NCI-H2081 treated with DMSO at 0.1 percent for 48 hours (cell line): ENCODE data around the gene SLC25A25.
"Not testable (repeated sequence)": the region's sequence is repeated elsewhere in the genome, so short reads cannot be mapped to it uniquely, and the experiment has no call there.

ENCODE experiments used
- DNase-seq: peaks from one replicate; lab custom pipeline; 2025; lab: John Stamatoyannopoulos, UW

Gene SLC25A25

GRCh38 chr9:128124873-128125579 lies 57.0 kb downstream of the SLC25A25 start:
- no peak for DNase-seq

GRCh38 chr9:128125580-128126354 lies 57.7 kb downstream of the SLC25A25 start:
- no peak for DNase-seq

DNA sequence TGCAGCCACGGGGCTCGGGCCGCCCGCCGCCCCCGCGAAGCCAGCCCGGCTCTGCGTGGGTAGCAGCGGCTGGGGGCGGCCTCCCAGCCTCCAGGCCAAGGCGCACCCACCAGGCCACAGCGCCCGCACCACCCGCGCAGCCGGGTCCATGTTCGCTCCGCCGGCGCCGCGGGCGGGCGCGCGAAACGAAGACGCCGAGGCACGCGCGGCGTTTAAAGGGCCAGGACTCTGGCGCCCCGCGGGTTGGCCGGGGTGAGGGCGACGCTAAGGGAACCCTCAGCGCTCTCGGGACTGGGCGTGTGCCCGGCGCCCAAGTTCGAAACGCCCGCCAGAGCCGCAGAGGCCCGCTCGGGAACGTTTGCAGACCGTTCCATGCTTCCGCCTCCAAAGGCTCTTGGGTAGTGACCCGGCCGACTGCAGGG lies 59.5 kb downstream of the SLC25A25 start, which contains the start of gene PTGES2:
TSS of gene PTGES2 (minus strand) at position 162 of the 422 bp plus-strand sequence. CDS start at position 150, 12 bp downstream.
- no peak for DNase-seq

DNA sequence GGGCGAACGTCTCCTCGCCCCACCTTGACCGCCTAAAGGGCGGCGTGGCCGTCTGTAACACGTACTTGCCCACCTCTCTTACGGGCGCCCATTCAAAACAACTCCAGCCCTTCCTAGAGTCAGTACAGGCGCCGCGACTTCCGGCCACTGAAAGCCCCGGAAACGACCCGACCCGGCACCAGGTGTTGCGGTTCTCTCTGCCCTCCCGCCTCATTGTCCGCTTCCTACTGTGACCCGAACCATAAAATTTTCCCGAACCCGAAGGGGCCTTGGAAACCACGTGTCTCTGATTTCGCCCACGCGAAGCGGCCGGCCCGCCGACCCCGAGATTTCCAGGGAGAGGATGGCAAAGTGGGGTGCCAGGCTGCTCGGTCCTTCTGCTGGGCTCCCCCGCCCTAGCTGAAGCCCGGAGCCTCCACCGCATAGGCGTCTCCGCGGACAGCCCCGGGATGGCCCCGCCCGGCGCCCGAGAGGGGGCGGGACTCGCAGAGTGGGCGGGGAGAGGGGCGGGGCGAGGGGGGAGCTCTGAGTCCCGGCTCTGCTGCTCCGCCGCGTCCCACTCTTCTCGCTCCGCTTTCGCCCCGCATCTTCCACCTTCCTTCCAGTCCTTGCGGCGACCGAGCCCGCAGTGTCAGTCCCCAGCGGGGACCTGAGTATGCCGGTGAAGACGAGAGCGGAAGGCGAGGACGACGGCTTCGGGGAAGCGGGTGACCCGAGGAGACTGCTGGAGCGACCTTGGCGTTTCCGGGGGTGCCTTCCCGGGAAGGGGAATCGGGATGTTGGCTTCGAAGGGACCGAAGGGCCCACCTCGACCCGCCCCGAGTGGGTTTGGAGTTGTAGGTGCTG lies 60.2 kb downstream of the SLC25A25 start:
- peak; percentile 69 for DNase-seq

DNA sequence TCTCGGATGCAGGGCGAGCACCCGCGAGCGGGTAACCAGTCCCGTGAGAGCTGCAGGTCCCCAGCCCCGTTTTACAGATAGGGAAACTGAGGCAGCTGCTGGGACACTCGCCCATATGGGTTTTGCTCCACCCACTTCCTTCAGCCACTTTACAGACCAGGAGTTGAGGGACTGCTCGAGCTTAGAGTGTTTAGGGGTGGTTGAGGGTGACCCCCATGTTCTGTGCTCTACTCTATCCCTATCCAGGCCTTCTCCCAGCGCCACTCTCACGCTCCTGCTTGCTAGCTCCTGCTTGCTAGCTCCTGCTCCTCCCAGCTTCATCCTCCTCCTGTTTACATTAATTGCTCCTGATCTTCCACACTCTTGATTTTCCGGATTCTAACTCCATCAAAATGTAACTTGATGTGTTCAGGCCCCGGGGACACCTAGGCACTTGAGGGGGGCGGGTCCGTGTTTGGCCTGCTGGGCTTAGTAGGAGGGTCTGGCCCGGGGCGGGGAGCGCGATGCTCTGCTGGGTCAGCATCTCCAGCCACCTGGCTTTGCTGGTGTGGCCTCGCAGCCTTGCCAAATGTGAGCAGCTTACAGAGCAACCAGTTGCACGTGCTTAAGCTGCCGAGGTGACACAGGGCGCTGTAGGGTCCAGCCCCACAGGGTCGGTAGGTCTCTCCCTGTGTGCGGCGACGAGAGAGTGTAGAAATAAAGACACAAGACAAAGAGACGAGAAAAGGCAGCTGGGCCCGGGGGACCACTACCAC lies 61.0 kb downstream of the SLC25A25 start:
- DNase-seq: no peak

DNA sequence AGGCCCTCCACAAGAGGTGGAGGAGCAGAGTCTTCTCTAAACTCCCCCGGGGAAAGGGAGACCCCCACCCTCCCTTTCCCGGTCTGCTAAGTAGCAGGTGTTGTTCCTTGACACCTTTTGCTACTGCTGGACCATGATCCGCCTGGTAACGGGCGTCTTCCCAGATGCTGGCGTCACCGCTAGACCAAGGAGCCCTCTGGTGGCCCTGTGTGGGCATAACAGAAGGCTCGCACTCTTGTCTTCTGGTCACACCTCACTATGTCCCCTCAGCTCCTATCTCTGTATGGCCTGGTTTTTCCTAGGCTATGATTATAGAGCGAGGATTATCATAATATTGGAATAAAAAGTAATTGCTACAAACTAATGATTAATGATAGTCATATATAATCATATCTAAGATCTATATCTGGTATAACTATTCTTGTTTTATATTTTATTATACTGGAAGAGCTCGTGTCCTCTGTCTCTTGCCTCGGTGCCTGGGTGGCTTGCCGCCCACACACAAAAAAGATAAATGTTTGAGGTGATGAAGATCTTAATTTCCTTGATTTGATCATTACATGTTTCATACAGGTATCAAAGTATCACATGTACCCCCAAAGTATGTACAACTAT lies 62.1 kb downstream of the SLC25A25 start:
- not testable (repeated sequence) for DNase-seq

GRCh38 chr9:128130651-128131050 lies 62.6 kb downstream of the SLC25A25 start:
- DNase-seq: not testable (repeated sequence)

- not testable (repeated sequence) for DNase-seq
Measured at GRCh38 chr9:128131346-128131745, 63.3 kb downstream of the SLC25A25 start.

GRCh38 chr9:128132139-128132538 lies 64.1 kb downstream of the SLC25A25 start:
- DNase-seq: not testable (repeated sequence)

DNA sequence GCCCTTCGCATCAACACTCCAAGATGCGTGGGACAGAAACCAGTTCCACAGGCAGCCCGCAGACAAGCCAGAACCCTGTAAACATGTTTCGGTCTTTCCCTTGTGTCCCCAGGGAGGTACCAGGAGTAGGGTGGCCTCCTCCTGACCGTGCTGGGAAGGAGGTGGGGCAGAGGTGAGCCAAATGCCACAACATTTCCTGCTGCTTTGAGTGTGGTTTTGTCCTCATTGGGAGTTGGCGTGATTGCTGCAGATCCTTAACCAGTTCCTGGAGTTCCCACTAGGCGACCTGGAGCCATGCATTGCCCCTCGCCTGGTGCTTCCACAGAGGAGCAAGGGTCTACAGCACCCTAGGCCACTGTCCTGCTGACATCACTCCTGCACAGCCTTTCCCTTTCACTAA lies 67.5 kb downstream of the SLC25A25 start:
- not testable (repeated sequence) for DNase-seq

GRCh38 chr9:128136816-128137793 lies 69.1 kb downstream of the SLC25A25 start:
- no peak for DNase-seq

DNA sequence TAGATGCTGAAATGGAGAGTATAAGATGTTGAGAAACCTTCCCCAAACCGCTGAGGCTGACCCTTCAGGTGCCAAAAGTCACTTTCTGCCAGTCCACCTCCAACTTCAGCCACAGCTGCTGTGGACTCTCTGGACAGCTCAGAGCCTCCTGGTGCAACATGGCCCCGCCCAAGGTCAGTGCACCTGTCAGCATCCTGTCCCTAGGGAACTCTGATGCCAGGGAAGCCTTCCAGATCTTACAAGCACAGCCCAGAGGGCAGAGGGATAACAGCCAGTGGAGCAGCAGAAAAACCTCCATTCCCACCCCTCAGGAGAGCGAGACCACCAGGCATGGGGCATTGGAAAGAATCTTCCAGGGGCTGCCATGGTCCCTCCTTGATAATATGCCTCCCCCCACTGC lies 70.0 kb downstream of the SLC25A25 start:
- no peak for DNase-seq

- DNase-seq: no peak
Measured at GRCh38 chr9:128139621-128140020, 71.6 kb downstream of the SLC25A25 start.

GRCh38 chr9:128141604-128142003 lies 73.6 kb downstream of the SLC25A25 start:
- DNase-seq: no peak

- DNase-seq: no peak
Measured at GRCh38 chr9:128142061-128142460, 74.0 kb downstream of the SLC25A25 start.

DNA sequence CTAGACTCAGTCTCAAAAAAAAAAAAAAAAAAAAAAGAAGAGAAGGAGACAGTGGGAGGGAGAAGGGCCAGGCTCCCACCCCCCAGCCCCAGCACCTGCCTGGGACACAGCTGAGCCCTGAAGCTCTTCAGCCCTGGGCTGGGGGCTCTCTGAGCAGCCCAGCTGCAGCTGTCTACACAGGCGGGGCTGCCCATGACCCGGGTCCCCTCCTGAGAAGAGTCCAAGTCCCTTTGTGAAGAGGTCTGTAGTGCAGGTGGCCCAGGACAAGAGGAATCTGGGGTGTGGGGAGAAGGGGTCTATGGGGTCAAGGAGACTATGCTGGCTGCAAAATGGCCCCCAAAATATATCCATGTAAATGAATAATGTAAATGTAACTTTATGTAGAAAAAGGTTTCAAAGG lies 74.6 kb downstream of the SLC25A25 start:
- no peak for DNase-seq

DNA sequence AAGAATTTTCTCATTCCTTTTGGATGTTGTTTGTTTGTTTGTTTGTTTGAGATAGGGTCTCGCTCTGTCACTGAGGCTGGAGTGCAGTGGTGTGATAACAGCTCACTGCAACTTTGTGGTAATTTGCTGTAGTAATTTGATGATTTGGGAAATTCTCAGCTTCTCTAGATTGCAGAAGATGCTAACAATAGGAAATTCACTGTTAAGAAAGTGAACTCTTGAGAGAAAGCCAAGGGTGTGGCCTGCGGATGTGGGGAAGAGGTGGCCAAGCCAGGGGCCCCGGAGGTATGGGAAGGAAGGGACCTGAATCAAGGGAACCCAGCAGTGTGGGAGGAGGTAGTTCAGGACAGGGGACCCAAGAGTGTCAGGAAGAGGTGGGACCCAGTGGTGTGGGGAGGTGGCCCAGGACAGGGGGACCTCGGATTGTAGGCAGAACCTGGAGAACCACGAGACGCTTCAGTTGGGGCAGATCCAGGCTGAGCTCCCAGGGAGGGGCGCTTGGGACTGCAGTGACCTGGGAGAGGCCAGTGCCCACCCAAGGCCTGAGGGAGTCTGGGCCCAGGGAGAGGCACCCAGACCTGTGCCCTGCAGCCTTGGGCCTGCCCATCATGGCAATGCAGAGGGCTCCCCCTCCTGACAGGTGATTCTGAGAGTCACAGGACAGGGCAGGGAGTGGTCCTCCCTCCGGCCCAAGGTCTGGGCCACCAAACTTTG lies 75.7 kb downstream of the SLC25A25 start:
- no peak for DNase-seq

DNA sequence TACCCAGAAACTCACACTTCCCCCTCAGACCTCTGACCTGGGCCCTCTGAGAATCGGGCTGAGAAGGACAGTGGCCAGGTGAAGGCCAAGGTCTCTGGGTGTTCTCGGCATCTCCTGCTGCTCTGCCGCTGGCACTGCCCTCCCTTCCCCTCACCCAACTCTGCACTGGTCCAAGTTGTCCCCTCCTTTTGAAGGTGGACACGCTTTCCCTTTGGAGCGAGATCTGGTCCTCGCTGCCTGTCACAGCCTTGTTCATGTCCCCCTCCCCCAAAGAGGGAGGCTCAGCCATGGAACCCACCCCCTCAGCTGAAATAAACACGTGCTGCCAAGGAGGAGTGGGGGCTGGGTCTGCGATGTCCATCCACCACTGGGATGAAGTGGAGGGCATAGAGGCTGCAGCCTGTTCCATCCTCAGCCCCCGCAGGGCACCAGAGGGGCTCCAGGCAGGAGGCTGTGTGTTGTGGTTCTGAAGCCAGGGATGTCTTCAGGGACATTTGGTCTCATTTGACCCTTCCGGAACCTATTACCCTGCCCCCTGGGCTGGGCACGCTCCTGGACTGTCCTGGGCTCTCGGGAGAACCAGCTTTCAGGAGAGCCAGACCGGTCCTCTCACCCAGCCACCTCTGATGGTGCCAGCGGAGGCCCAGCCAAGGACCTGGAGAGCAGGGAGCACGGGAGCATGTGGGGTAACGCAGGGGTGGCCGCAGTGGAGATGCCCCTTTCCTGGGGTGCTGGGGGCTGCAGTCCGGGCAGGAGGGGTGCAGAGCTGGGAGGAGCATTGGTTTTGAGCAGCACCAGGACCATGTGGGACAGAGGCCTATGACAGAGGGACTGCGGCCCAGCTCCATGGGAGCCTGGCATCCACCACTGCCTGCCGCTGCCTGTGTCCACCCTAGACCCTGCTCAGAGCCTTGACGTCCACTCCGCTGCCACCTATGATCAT lies 76.5 kb downstream of the SLC25A25 start:
- no peak for DNase-seq
